ENCODE results near the gene NMNAT1.
A peak's percentile ranks its signal among the peaks of the same experiment; 100 is the strongest.

- no peak for TF ChIP-seq POLR2AphosphoS5 (IDR thresholded peaks at IDR 0.05)
- TF ChIP-seq CTCF (IDR thresholded peaks at IDR 0.05), result peak in 1 of 2 donors; percentile 25
Observed at GRCh38 chr1:9914610-9914937, 28.7 kb upstream of the NMNAT1 start.

Measured in suprapubic skin (tissue), 3 donors.